Measurements from ENCODE around the gene TACR1. TPM values are rescaled to one million over a fixed set of nuclear protein-coding genes. Genes with fewer than 3 reads are reported as not detected.
A peak's percentile ranks its signal among the peaks of the same experiment; 100 is the strongest.

Gene TACR1
- total and polyA plus RNA-seq, 2 of the 13 experiments (the other 11 are each of a cell fraction or from before 2014, with no cell fraction given), result not detected

DNA sequence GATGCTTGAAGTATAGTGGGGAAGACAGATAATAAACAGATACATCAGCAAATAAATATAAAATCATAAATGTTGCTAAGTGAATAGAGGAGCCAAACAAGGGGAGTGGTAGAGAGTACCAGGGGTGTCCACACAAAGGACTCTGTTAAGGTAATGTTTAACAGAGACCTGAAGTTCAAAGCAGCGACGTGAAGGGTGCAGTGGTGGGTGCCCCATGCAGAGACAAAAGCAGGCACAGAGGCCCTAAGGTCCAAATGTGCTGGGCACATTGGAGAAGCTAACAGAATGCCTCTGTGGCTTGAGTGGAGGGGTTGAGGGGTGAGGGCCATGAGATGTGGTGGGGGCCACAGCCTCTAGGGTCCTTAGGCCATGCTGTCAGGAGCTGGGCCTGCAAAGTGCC lies 131.8 kb downstream of the TACR1 start:
- ChIA-PET POLR2A (no interaction called here), CTCF (ENCODE audit: low intra/inter-chr PET ratio, low total read pairs) (interaction anchor here (3.7 kb wide), 1 partner anchor 337 kb away, joined by 36 read pairs; no protein-coding TSS in a partner anchor)
- H3K79me2 ChIP-seq (ENCODE audit: insufficient read depth, low read length), result no peaks in the 10 kb centered on the region
- FAIRE-seq (peak; percentile 36), DNase-seq (ENCODE audit: low spot score) (peak; percentile 58), ATAC-seq (peak; percentile 90)
- H3K4me3 ChIP-seq (replicated peaks in 1 of 3; ENCODE audit: insufficient read depth in 1 of 3, low read depth in 2 of 3, low read length in 3 of 3), result no peak overlapping the region
- no peaks in the 10 kb centered on the region for H3K9me3 ChIP-seq (ENCODE audit: low read length)
- intact Hi-C loops (cut with micrococcal nuclease; ENCODE audit: unreplicated experiment), result loop anchor here (5.0 to 10.0 kb wide), 3 partner anchors 85 to 373 kb away; partner anchors contain the start of gene TACR1
- peaks cover 28% of the 10 kb centered on the region for H3K4me1 ChIP-seq (ENCODE audit: insufficient read depth, low read length)
- WGBS (ENCODE audit: low lambda C conversion rate), result 16% methylated on average over 2 of the region's 2 CpGs
- H4K20me1 ChIP-seq (ENCODE audit: insufficient read depth, low read length), result no peaks in the 10 kb centered on the region
- no peaks in the 10 kb centered on the region for H3K36me3 ChIP-seq (replicated peaks in 1 of 2; ENCODE audit: control insufficient read depth in 1 of 2, insufficient read depth in 2 of 2, low read length in 2 of 2)
- H3K27ac ChIP-seq (ENCODE audit: extremely low read length, insufficient read depth, low read length), result no peak overlapping the region
- in situ Hi-C loops (cut with HindIII; ENCODE audit: extremely low pct_ligation_motif_present, low pct_unique_long_range_greater_than_20kb), result loop anchor here (10.0 to 25.0 kb wide), 2 partner anchors 337 to 545 kb away; no protein-coding TSS in a partner anchor
- H3K27me3 ChIP-seq (ENCODE audit: control insufficient read depth in 1 of 2, insufficient read depth in 2 of 2, low read length in 2 of 2), result no peaks in the 10 kb centered on the region
- H3K9ac ChIP-seq (ENCODE audit: insufficient read depth, low read depth, low read length), result no peak overlapping the region
- BruUV-seq (replicated peaks), result no TSS peak
- H3K4me2 ChIP-seq (ENCODE audit: low read depth, low read length), result peak overlapping the region; percentile 37; the same call in 1 of the 2 replicates
- H2AFZ ChIP-seq (ENCODE audit: low read length), result no peak overlapping the region
- TF ChIP-seq SOX5 (CRISPR knock-in tag; IDR thresholded peaks at IDR 0.05; ENCODE audit: borderline replicate concordance) (peak; percentile 48; the same call in 1 of the 2 replicates), SOX13 (IDR thresholded peaks at IDR 0.05) (no peak), SOX13 (CRISPR knock-in tag; conservative IDR thresholded peaks at IDR 0.05 in 1 of 2, IDR thresholded peaks at IDR 0.05 in 1 of 2) (peak in 1 of 2 experiments; percentile 50; a peak in 1 of 4 replicates), ZNF33B (CRISPR knock-in tag; IDR thresholded peaks at IDR 0.05) (no peak), POLR2AphosphoS2 (IDR thresholded peaks at IDR 0.05; ENCODE audit: low read depth, low read length) (no peak), ZNF7 (CRISPR knock-in tag; IDR thresholded peaks at IDR 0.05) (0 out of 2 replicates have a peak, but pooled peaks have one; percentile 31), SALL1 (CRISPR knock-in tag; IDR thresholded peaks at IDR 0.05) (0 out of 2 replicates have a peak, but pooled peaks have one; percentile 15), ZFX (CRISPR knock-in tag; IDR thresholded peaks at IDR 0.05; ENCODE audit: low read depth) (0 out of 2 replicates have a peak, but pooled peaks have one; percentile 25), NR1H2 (CRISPR knock-in tag; IDR thresholded peaks at IDR 0.05; ENCODE audit: borderline replicate concordance, low read depth) (no peak), SP4 (CRISPR knock-in tag; IDR thresholded peaks at IDR 0.05) (no peak), MAFK (conservative IDR thresholded peaks at IDR 0.05 in 1 of 2, IDR thresholded peaks at IDR 0.05 in 1 of 2; ENCODE audit: low read length in 2 of 2) (0 out of 4 replicates have a peak, but pooled peaks of 1 of the 2 experiments have one; percentile 4)
- TF ChIP-seq, protein P1, sequence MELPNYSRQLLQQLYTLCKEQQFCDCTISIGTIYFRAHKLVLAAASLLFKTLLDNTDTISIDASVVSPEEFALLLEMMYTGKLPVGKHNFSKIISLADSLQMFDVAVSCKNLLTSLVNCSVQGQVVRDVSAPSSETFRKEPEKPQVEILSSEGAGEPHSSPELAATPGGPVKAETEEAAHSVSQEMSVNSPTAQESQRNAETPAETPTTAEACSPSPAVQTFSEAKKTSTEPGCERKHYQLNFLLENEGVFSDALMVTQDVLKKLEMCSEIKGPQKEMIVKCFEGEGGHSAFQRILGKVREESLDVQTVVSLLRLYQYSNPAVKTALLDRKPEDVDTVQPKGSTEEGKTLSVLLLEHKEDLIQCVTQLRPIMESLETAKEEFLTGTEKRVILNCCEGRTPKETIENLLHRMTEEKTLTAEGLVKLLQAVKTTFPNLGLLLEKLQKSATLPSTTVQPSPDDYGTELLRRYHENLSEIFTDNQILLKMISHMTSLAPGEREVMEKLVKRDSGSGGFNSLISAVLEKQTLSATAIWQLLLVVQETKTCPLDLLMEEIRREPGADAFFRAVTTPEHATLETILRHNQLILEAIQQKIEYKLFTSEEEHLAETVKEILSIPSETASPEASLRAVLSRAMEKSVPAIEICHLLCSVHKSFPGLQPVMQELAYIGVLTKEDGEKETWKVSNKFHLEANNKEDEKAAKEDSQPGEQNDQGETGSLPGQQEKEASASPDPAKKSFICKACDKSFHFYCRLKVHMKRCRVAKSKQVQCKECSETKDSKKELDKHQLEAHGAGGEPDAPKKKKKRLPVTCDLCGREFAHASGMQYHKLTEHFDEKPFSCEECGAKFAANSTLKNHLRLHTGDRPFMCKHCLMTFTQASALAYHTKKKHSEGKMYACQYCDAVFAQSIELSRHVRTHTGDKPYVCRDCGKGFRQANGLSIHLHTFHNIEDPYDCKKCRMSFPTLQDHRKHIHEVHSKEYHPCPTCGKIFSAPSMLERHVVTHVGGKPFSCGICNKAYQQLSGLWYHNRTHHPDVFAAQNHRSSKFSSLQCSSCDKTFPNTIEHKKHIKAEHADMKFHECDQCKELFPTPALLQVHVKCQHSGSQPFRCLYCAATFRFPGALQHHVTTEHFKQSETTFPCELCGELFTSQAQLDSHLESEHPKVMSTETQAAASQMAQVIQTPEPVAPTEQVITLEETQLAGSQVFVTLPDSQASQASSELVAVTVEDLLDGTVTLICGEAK (IDR thresholded peaks at IDR 0.05), result no peak
- TF ChIP-seq, protein P1 (CRISPR knock-in tag; IDR thresholded peaks at IDR 0.05), result no peak
- TF ChIP-seq, protein P2, sequence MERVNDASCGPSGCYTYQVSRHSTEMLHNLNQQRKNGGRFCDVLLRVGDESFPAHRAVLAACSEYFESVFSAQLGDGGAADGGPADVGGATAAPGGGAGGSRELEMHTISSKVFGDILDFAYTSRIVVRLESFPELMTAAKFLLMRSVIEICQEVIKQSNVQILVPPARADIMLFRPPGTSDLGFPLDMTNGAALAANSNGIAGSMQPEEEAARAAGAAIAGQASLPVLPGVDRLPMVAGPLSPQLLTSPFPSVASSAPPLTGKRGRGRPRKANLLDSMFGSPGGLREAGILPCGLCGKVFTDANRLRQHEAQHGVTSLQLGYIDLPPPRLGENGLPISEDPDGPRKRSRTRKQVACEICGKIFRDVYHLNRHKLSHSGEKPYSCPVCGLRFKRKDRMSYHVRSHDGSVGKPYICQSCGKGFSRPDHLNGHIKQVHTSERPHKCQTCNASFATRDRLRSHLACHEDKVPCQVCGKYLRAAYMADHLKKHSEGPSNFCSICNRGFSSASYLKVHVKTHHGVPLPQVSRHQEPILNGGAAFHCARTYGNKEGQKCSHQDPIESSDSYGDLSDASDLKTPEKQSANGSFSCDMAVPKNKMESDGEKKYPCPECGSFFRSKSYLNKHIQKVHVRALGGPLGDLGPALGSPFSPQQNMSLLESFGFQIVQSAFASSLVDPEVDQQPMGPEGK (CRISPR knock-in tag; IDR thresholded peaks at IDR 0.05), result peak; percentile 54
